ENCODE results near the gene STAC. TPM values are rescaled to one million over a fixed set of nuclear protein-coding genes. Genes with fewer than 3 reads are reported as not detected.
"Not testable (repeated sequence)": the region's sequence is repeated elsewhere in the genome, so short reads cannot be mapped to it uniquely, and the experiment has no call there.

STAC gene
- total RNA-seq, 1 donor from 2014 or later = 7.1 TPM

GRCh38 chr3:36496684-36497633 is 116.7 kb downstream of the STAC start:
- TF ChIP-seq EZH2 (IDR thresholded peaks at IDR 0.05; ENCODE audit: insufficient read depth, low read length) = no peak
- TF ChIP-seq, protein P1, sequence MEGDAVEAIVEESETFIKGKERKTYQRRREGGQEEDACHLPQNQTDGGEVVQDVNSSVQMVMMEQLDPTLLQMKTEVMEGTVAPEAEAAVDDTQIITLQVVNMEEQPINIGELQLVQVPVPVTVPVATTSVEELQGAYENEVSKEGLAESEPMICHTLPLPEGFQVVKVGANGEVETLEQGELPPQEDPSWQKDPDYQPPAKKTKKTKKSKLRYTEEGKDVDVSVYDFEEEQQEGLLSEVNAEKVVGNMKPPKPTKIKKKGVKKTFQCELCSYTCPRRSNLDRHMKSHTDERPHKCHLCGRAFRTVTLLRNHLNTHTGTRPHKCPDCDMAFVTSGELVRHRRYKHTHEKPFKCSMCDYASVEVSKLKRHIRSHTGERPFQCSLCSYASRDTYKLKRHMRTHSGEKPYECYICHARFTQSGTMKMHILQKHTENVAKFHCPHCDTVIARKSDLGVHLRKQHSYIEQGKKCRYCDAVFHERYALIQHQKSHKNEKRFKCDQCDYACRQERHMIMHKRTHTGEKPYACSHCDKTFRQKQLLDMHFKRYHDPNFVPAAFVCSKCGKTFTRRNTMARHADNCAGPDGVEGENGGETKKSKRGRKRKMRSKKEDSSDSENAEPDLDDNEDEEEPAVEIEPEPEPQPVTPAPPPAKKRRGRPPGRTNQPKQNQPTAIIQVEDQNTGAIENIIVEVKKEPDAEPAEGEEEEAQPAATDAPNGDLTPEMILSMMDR (IDR thresholded peaks at IDR 0.05; ENCODE audit: insufficient read depth, low read depth, low read length) = no peak
- no peak overlapping the region for H2AFZ ChIP-seq (ENCODE audit: low read depth, low read length)
- H3K27me3 ChIP-seq (ENCODE audit: insufficient read depth, low read length) = no peaks in the 10 kb centered on the region
- H3K79me2 ChIP-seq (ENCODE audit: insufficient read depth, low read length) = no peaks in the 10 kb centered on the region
- H3K9me3 Mint-ChIP-seq (ENCODE audit: unreplicated experiment) = no peaks in the 10 kb centered on the region
- H3K27ac Mint-ChIP-seq (ENCODE audit: unreplicated experiment) = no peak overlapping the region
- H3K4me3 ChIP-seq (ENCODE audit: insufficient read depth, low read depth, low read length) = no peak overlapping the region
- H3K4me1 ChIP-seq (ENCODE audit: insufficient read depth, low read length) = no peaks in the 10 kb centered on the region
- FAIRE-seq (peak; percentile 82), DNase-seq (ENCODE audit: low read depth) (peak; percentile 86)
- no peak overlapping the region for H3K4me3 Mint-ChIP-seq (ENCODE audit: unreplicated experiment)
- no peaks in the 10 kb centered on the region for H3K36me3 ChIP-seq (ENCODE audit: insufficient read depth, low read length)
- H3K4me2 ChIP-seq (ENCODE audit: low read length) = no peak overlapping the region
- peaks cover 12% of the 10 kb centered on the region for H3K4me1 Mint-ChIP-seq (ENCODE audit: low read depth, unreplicated experiment)
- no peaks in the 10 kb centered on the region for H4K20me1 ChIP-seq (ENCODE audit: insufficient read depth, low read length)
- H3K9me3 ChIP-seq (ENCODE audit: insufficient read depth, low read depth, low read length) = no peaks in the 10 kb centered on the region
- H3K9ac ChIP-seq (ENCODE audit: low read length) = no peak overlapping the region
- no peaks in the 10 kb centered on the region for H3K27me3 Mint-ChIP-seq (ENCODE audit: low read depth, unreplicated experiment)
- H3K36me3 Mint-ChIP-seq (ENCODE audit: low read depth, unreplicated experiment) = no peaks in the 10 kb centered on the region
- no peak overlapping the region for H3K27ac ChIP-seq (ENCODE audit: low read depth, low read length)

DNA sequence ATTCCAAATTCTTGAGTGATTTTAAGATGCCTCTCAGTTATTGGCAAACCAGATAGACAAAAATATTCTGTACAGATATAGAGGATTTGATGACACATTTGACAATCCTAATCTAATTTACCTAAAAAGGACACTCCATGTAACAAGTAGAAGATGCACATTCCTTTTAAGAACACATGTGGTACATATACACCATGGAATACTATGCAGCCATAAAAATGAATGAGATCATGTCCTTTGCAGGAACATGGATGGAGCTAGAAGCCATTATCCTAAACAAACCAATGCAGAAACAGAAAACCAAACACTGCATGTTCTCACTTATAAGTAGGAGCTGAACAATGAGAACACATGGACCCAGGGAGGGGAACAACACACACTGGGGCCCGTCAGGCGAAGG is 119.7 kb downstream of the STAC start:
- not testable (repeated sequence) for H3K36me3 Mint-ChIP-seq (ENCODE audit: low read depth, unreplicated experiment); H3K4me3 ChIP-seq (ENCODE audit: insufficient read depth, low read depth, low read length); H3K27ac Mint-ChIP-seq (ENCODE audit: unreplicated experiment); H3K36me3 ChIP-seq (ENCODE audit: insufficient read depth, low read length); DNase-seq (ENCODE audit: low read depth); H3K27ac ChIP-seq (ENCODE audit: low read depth, low read length); H2AFZ ChIP-seq (ENCODE audit: low read depth, low read length); FAIRE-seq; H3K9ac ChIP-seq (ENCODE audit: low read length); H3K9me3 Mint-ChIP-seq (ENCODE audit: unreplicated experiment); H3K9me3 ChIP-seq (ENCODE audit: insufficient read depth, low read depth, low read length); H3K27me3 ChIP-seq (ENCODE audit: insufficient read depth, low read length); H4K20me1 ChIP-seq (ENCODE audit: insufficient read depth, low read length); H3K4me2 ChIP-seq (ENCODE audit: low read length); H3K4me1 ChIP-seq (ENCODE audit: insufficient read depth, low read length); H3K79me2 ChIP-seq (ENCODE audit: insufficient read depth, low read length); H3K4me1 Mint-ChIP-seq (ENCODE audit: low read depth, unreplicated experiment); H3K27me3 Mint-ChIP-seq (ENCODE audit: low read depth, unreplicated experiment); H3K4me3 Mint-ChIP-seq (ENCODE audit: unreplicated experiment)

- FAIRE-seq = no peak
- no peak overlapping the region for H3K4me3 ChIP-seq (ENCODE audit: insufficient read depth, low read depth, low read length)
- no peaks in the 10 kb centered on the region for H3K27me3 ChIP-seq (ENCODE audit: insufficient read depth, low read length)
- H3K79me2 ChIP-seq (ENCODE audit: insufficient read depth, low read length) = no peaks in the 10 kb centered on the region
- no peak overlapping the region for H2AFZ ChIP-seq (ENCODE audit: low read depth, low read length)
- H3K36me3 Mint-ChIP-seq (ENCODE audit: low read depth, unreplicated experiment) = peaks cover 8% of the 10 kb centered on the region
- no peak for DNase-seq (ENCODE audit: low read depth)
- TF ChIP-seq, protein P1 (IDR thresholded peaks at IDR 0.05; ENCODE audit: insufficient read depth, low read depth, low read length) = no peak
- no peak for TF ChIP-seq EZH2 (IDR thresholded peaks at IDR 0.05; ENCODE audit: insufficient read depth, low read length)
- H3K27me3 Mint-ChIP-seq (ENCODE audit: low read depth, unreplicated experiment) = no peaks in the 10 kb centered on the region
- peaks cover 4% of the 10 kb centered on the region for H3K9me3 Mint-ChIP-seq (ENCODE audit: unreplicated experiment)
- no peak overlapping the region for H3K4me2 ChIP-seq (ENCODE audit: low read length)
- no peaks in the 10 kb centered on the region for H3K9me3 ChIP-seq (ENCODE audit: insufficient read depth, low read depth, low read length)
- H3K27ac Mint-ChIP-seq (ENCODE audit: unreplicated experiment) = no peak overlapping the region
- no peaks in the 10 kb centered on the region for H3K4me1 ChIP-seq (ENCODE audit: insufficient read depth, low read length)
- no peaks in the 10 kb centered on the region for H3K4me1 Mint-ChIP-seq (ENCODE audit: low read depth, unreplicated experiment)
- H3K27ac ChIP-seq (ENCODE audit: low read depth, low read length) = no peak overlapping the region
- peaks cover 7% of the 10 kb centered on the region for H3K36me3 ChIP-seq (ENCODE audit: insufficient read depth, low read length)
- no peaks in the 10 kb centered on the region for H4K20me1 ChIP-seq (ENCODE audit: insufficient read depth, low read length)
- no peak overlapping the region for H3K4me3 Mint-ChIP-seq (ENCODE audit: unreplicated experiment)
- H3K9ac ChIP-seq (ENCODE audit: low read length) = no peak overlapping the region
Observed at GRCh38 chr3:36501616-36502015, 121.3 kb downstream of the STAC start.
